ENCODE measurements around the gene MCEMP1. TPM values are rescaled to one million over a fixed set of nuclear protein-coding genes. Genes with fewer than 3 reads are reported as not detected.
A peak's percentile ranks its signal among the peaks of the same experiment; 100 is the strongest.

Gene MCEMP1
- total RNA-seq, 1 experiment from 2014 or later: not detected

DNA sequence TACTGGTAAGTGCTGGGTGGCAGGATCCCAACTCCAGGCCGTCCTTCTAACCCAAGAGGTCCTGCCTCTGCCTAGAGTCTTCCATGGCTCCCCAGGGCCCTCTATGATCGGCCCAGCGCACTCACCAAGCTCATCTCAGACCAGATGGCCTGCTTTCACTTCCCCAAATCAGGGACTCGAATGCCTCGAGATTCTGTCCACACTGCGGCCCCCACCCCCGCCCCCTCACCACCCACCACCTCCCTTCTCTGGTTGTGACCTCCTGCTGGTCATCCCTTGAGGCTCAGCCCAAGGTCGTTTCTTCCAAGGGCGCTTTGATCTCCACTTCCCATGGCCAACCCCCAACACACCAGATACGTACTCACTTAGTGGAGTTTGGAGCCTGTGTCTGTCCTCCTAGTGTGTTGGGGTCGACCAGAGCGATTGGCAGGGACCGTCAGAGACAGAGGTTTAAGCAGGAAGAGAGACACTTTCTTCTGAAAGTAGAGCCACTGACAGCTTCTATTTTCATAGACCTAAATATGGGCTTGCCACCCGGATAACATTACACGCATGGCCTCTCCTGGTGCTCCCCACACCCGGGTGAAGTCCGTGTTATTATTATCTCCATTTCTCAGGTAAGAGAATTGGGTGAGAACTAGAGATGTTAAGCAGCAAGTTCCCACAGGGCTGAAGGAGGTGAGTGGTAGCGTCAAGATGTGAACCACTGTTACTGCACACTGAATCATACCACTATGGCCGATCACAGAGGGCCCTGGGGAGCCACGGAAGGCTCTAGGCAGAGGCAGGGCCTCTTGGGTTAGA is 25.0 kb downstream of the MCEMP1 start, which contains the start of gene FCER2:
FCER2 (minus strand) TSS at position 478 of the 804 bp plus-strand sequence. CDS start 2,371 bp downstream, outside the sequence.
- Histone ChIP-seq H3K27ac (ENCODE audit: low read length) (no peak within 1 kb of the TSS), H3K36me3 (ENCODE audit: insufficient read depth, low read length) (no peaks in the 10 kb centered on the region), H3K9ac (ENCODE audit: low read length) (no peak within 1 kb of the TSS), H3K79me2 (ENCODE audit: low read length) (no peaks in the 10 kb centered on the region), H3K27me3 (ENCODE audit: low read length) (no peaks in the 10 kb centered on the region), H3K9me2 (replicated peaks; ENCODE audit: insufficient read depth, low read length) (no peaks in the 10 kb centered on the region), H4K20me1 (ENCODE audit: insufficient read depth, low read depth, low read length) (no peaks in the 10 kb centered on the region), H3K9me3 (ENCODE audit: low read length) (no peaks in the 10 kb centered on the region), H3K4me1 (ENCODE audit: low read length) (peaks cover 3% of the 10 kb centered on the region), H2AFZ (ENCODE audit: low read length) (no peak within 1 kb of the TSS), H3K4me2 (ENCODE audit: low read depth, low read length, poor library complexity, severe bottlenecking) (no peak within 1 kb of the TSS), H3K4me3 (ENCODE audit: low read length) (no peak within 1 kb of the TSS)
- peak; percentile 52 for DNase-seq

DNA sequence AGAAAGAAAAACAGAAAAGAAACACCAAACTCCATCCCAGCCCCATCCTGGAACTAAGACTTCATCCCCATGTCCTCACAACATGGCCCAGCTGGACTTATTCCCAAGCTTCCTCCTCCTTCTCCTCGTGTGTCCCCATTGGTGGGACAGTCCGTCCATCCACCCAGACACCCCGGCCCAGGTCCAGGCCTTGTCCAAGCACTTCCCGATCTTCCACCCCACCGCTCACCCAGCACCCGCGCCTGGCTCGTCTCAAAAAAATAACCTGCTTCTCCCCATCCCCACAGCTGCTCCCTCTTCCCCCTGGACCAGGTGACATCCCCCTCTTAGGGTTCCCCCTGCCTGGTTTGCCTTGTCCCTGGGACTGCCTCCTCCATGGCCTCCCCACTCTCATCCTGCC is 26.4 kb downstream of the MCEMP1 start:
- DNase-seq: no peak

DNA sequence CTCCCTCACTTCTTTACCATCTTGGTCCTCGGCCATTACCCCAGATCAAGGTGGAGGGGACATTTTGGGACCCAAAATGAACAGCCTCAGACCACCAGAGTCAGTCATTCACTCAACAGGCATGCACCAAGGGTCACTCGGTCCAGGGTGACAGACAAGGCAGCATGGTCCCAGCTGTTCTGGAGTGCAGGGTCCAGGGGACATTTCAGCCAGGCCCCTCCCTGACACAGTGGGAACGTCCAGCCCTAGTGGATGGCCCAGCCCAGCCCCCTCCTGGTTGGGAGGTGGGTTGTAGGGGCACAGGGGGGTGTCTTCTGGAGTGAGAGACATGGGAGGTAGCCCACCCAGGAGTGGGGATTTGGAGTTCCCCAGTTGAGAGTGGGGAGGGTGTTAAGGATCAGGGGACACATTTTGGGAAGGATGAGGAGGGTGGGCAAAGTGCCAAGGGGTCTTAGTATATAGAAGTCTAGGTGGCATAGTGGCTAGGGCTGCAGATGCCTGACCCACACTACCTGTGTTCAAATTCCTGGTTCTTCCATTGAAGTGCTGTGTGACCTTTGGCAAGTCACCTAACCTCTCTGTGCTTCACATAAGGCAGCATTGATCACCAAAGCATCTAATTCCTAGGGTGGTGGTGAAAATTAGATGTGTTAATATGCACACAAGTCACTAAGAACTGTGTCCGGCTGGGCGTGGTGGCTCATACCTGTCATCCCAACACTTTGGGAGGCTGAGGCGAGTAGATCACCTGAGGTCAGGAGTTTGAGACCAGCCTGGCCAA is 27.6 kb downstream of the MCEMP1 start:
- H3K27me3 ChIP-seq (ENCODE audit: low read length): no peaks in the 10 kb centered on the region
- no peak overlapping the region for H2AFZ ChIP-seq (ENCODE audit: low read length)
- H3K27ac ChIP-seq (ENCODE audit: low read length): no peak overlapping the region
- peaks cover 3% of the 10 kb centered on the region for H3K4me1 ChIP-seq (ENCODE audit: low read length)
- H3K4me2 ChIP-seq (ENCODE audit: low read depth, low read length, poor library complexity, severe bottlenecking): no peak overlapping the region
- no peak overlapping the region for H3K4me3 ChIP-seq (ENCODE audit: low read length)
- no peak overlapping the region for H3K9ac ChIP-seq (ENCODE audit: low read length)
- H3K9me2 ChIP-seq (replicated peaks; ENCODE audit: insufficient read depth, low read length): no peaks in the 10 kb centered on the region
- no peaks in the 10 kb centered on the region for H3K9me3 ChIP-seq (ENCODE audit: low read length)
- H3K36me3 ChIP-seq (ENCODE audit: insufficient read depth, low read length): no peaks in the 10 kb centered on the region
- DNase-seq: no peak
- H3K79me2 ChIP-seq (ENCODE audit: low read length): no peaks in the 10 kb centered on the region
- no peaks in the 10 kb centered on the region for H4K20me1 ChIP-seq (ENCODE audit: insufficient read depth, low read depth, low read length)

More for the DNA sequence above, 26.4 kb downstream of the MCEMP1 start:
- H3K4me3 ChIP-seq (ENCODE audit: low read length): no peak overlapping the region
- H2AFZ ChIP-seq (ENCODE audit: low read length): no peak overlapping the region
- H3K9me3 ChIP-seq (ENCODE audit: low read length): no peaks in the 10 kb centered on the region
- H3K27ac ChIP-seq (ENCODE audit: low read length): no peak overlapping the region
- no peak overlapping the region for H3K4me2 ChIP-seq (ENCODE audit: low read depth, low read length, poor library complexity, severe bottlenecking)
- H4K20me1 ChIP-seq (ENCODE audit: insufficient read depth, low read depth, low read length): no peaks in the 10 kb centered on the region
- H3K9ac ChIP-seq (ENCODE audit: low read length): no peak overlapping the region
- H3K27me3 ChIP-seq (ENCODE audit: low read length): no peaks in the 10 kb centered on the region
- H3K4me1 ChIP-seq (ENCODE audit: low read length): peaks cover 3% of the 10 kb centered on the region
- H3K79me2 ChIP-seq (ENCODE audit: low read length): no peaks in the 10 kb centered on the region
- no peaks in the 10 kb centered on the region for H3K36me3 ChIP-seq (ENCODE audit: insufficient read depth, low read length)
- no peaks in the 10 kb centered on the region for H3K9me2 ChIP-seq (replicated peaks; ENCODE audit: insufficient read depth, low read length)

DNA sequence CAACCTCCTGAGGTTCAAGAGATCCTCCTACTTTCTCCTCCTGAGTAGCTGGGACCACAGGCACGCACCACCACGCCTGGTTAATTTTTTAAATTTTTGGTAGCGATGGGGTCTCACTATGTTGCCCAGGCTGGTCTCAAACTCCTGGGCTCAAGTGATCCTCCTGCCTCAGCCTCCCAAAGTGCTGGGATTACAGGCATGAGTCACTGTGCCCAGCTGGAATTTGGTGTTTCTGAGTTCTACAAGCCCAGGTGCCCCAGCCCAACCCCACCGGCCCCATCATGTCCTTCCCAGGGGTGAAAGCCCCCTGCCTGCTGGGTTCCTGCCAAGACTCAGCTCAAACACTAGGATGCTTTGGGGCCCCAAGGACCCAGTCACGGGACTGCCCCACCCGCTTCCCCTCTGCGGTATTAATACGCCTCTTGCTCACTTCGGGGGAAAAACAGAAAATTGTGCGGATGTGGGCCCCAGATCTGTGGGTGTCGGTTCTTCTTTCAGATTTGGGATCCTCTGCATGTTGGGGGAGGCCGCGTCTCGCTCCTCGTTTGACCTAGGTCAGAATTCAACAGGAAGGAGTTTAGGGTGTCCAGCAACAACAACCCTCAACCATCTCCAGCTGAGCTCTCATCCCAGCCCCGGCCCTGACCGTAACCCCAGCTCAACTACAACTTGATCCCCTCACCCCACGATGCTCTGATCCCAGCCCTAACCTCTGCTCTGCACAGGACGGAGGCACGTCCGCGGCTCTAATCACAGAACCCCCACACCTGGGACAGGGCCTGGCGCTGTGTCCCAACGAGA is 28.7 kb downstream of the MCEMP1 start:
- DNase-seq: no peak

DNA sequence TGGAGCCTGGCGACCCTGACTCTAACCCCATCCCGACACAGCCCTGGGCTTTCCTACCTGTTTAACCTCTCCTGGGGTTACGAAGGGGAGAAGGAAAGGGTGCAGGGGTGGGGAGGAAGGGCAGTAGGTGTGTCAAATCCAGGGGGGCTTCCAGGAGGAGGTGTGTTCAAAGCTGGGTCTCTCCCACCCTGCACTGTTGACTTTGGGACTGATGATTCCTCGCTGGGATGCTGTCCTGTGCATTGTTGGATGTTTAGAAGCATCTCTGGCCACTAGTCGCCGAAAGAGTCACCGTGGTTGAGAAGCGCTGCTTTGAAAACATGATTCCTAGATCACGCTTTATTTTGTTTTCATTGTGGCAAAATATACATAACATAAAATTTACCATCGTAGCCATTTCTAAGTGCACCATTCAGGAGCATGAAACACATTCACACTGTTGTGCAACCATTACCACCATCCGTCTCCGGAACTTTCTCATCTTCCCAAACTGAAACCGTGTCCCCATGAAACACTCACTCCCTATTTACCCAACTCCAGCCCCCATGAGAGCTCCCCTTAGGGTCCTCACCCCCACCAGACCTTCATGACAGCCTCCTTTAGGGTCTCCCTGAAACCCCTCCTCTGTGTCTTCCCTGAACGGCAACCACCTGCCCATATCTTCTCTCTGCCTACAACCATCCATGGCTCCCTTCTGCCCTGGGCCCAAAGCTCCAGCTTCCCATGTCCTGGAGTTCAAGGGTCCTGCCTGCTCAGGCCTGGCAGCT is 29.5 kb downstream of the MCEMP1 start:
- Histone ChIP-seq H3K4me1 (ENCODE audit: low read length) (peaks cover 3% of the 10 kb centered on the region), H2AFZ (ENCODE audit: low read length) (no peak overlapping the region), H3K9me2 (replicated peaks; ENCODE audit: insufficient read depth, low read length) (no peaks in the 10 kb centered on the region), H3K36me3 (ENCODE audit: insufficient read depth, low read length) (no peaks in the 10 kb centered on the region), H3K4me3 (ENCODE audit: low read length) (no peak overlapping the region), H3K79me2 (ENCODE audit: low read length) (no peaks in the 10 kb centered on the region), H3K9ac (ENCODE audit: low read length) (no peak overlapping the region), H3K27ac (ENCODE audit: low read length) (no peak overlapping the region), H4K20me1 (ENCODE audit: insufficient read depth, low read depth, low read length) (no peaks in the 10 kb centered on the region), H3K9me3 (ENCODE audit: low read length) (no peaks in the 10 kb centered on the region), H3K27me3 (ENCODE audit: low read length) (no peaks in the 10 kb centered on the region), H3K4me2 (ENCODE audit: low read depth, low read length, poor library complexity, severe bottlenecking) (no peak overlapping the region)
- DNase-seq: no peak

More for the DNA sequence above, 28.7 kb downstream of the MCEMP1 start:
- Histone ChIP-seq H2AFZ (ENCODE audit: low read length) (no peak overlapping the region), H3K9ac (ENCODE audit: low read length) (no peak overlapping the region), H3K4me2 (ENCODE audit: low read depth, low read length, poor library complexity, severe bottlenecking) (no peak overlapping the region), H4K20me1 (ENCODE audit: insufficient read depth, low read depth, low read length) (no peaks in the 10 kb centered on the region), H3K4me1 (ENCODE audit: low read length) (peaks cover 3% of the 10 kb centered on the region), H3K36me3 (ENCODE audit: insufficient read depth, low read length) (no peaks in the 10 kb centered on the region), H3K9me2 (replicated peaks; ENCODE audit: insufficient read depth, low read length) (no peaks in the 10 kb centered on the region), H3K27me3 (ENCODE audit: low read length) (no peaks in the 10 kb centered on the region), H3K79me2 (ENCODE audit: low read length) (no peaks in the 10 kb centered on the region), H3K4me3 (ENCODE audit: low read length) (no peak overlapping the region), H3K9me3 (ENCODE audit: low read length) (no peaks in the 10 kb centered on the region), H3K27ac (ENCODE audit: low read length) (no peak overlapping the region)

DNA sequence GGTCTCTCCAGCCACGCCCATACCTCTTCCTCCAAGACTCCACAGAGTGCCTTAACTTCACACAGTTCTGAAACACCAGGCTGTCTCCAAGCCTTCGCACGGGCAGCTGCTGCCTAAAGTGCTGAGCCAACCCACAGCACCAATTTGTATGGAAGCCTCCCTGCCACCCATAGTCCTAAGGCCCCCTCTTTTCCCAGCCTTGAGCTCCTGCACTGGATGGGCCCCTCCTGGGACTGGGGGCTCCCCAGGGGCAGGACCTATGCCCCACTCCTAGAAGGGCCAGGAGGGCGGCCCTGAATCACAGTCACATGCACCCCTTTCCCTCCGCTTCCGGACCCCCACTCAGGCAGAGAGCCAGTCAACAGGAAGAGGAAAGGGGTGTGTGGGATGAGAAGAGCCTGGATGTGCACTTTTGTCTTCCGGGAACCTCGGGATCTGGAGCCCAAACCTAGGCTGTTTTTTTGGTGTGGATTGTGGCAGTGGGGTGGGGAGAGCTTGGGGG is 30.1 kb downstream of the MCEMP1 start:
- H3K27me3 ChIP-seq (ENCODE audit: low read length): no peaks in the 10 kb centered on the region
- no peaks in the 10 kb centered on the region for H3K9me3 ChIP-seq (ENCODE audit: low read length)
- no peaks in the 10 kb centered on the region for H4K20me1 ChIP-seq (ENCODE audit: insufficient read depth, low read depth, low read length)
- no peaks in the 10 kb centered on the region for H3K79me2 ChIP-seq (ENCODE audit: low read length)
- H3K4me3 ChIP-seq (ENCODE audit: low read length): no peak overlapping the region
- no peak for DNase-seq
- H3K4me2 ChIP-seq (ENCODE audit: low read depth, low read length, poor library complexity, severe bottlenecking): no peak overlapping the region
- no peak overlapping the region for H3K27ac ChIP-seq (ENCODE audit: low read length)
- no peaks in the 10 kb centered on the region for H3K36me3 ChIP-seq (ENCODE audit: insufficient read depth, low read length)
- H2AFZ ChIP-seq (ENCODE audit: low read length): no peak overlapping the region
- no peak overlapping the region for H3K9ac ChIP-seq (ENCODE audit: low read length)
- peaks cover under 1% of the 10 kb centered on the region for H3K4me1 ChIP-seq (ENCODE audit: low read length)
- H3K9me2 ChIP-seq (replicated peaks; ENCODE audit: insufficient read depth, low read length): no peaks in the 10 kb centered on the region

DNA sequence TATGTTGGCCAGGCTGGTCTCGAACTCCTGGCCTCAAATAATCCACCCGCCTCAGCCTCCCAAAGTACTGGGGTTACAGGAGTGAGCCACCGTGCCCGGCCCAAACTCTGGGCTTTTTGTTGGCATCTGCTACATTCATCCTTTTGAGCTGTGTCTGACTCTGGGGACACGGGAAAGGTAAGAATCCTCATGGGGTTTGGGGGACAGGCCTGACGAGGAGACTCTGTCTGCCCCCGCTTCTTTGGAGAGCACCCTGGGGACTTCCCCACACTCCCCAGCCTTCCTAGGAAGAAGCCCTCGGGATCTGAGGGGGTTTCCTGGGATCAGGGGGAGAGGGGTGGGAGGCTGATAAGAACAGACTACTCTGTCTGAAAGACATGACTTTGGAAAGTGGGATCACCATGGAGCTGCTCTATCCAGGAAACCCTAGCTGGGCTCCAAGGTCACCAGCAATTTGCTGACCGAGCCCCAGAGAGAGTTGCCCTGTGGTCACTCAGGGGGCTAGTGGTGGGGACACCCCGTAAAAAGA is 33.1 kb downstream of the MCEMP1 start:
- Histone ChIP-seq H2AFZ (ENCODE audit: low read length) (no peak overlapping the region), H3K4me3 (ENCODE audit: low read length) (no peak overlapping the region), H3K79me2 (ENCODE audit: low read length) (no peaks in the 10 kb centered on the region), H4K20me1 (ENCODE audit: insufficient read depth, low read depth, low read length) (no peaks in the 10 kb centered on the region), H3K9ac (ENCODE audit: low read length) (no peak overlapping the region), H3K36me3 (ENCODE audit: insufficient read depth, low read length) (no peaks in the 10 kb centered on the region), H3K27ac (ENCODE audit: low read length) (no peak overlapping the region), H3K4me2 (ENCODE audit: low read depth, low read length, poor library complexity, severe bottlenecking) (no peak overlapping the region), H3K27me3 (ENCODE audit: low read length) (no peaks in the 10 kb centered on the region), H3K4me1 (ENCODE audit: low read length) (no peaks in the 10 kb centered on the region), H3K9me2 (replicated peaks; ENCODE audit: insufficient read depth, low read length) (no peaks in the 10 kb centered on the region), H3K9me3 (ENCODE audit: low read length) (no peaks in the 10 kb centered on the region)
- no peak for DNase-seq

All from Karpas-422 (cell line).